Liver (tissue), 9 donors: ENCODE measurements around the gene PLAAT5. TPM values are rescaled to one million over a fixed set of nuclear protein-coding genes. Genes with fewer than 3 reads are reported as not detected.

Experiments used
- DNase-seq: peaks from one replicate; pipeline ENCODE4 v3.0.0-alpha.2; 2017; ENCODE audit warnings: low spot score
- H3K27ac ChIP-seq, 2 donors: one replicate each; pipeline ENCODE4 v1.7.0; 2013; ENCODE audit warnings: inconsistent platforms in 2 of 2, low read length in 2 of 2, control low read depth in 1 of 2, low read depth in 1 of 2, mild to moderate bottlenecking in 1 of 2
- H3K27me3 ChIP-seq, 4 donors: one replicate each; pipeline versions ENCODE4 v1.6.1 to v1.7.0; 2013; ENCODE audit warnings: low read length in 3 of 4, inconsistent platforms in 1 of 4, mild to moderate bottlenecking in 1 of 4, moderate library complexity in 1 of 4; ENCODE audit not compliant: control insufficient read depth in 4 of 4, insufficient read depth in 4 of 4
- H3K36me3 ChIP-seq, 4 donors: one replicate each; pipeline versions ENCODE4 v1.6.1 to v1.7.0; 2013; ENCODE audit warnings: low read length in 3 of 4, mild to moderate bottlenecking in 3 of 4, low read depth in 1 of 4, moderate library complexity in 1 of 4; ENCODE audit not compliant: control insufficient read depth in 4 of 4, insufficient read depth in 3 of 4
- H3K4me1 ChIP-seq, 4 donors: one replicate each; pipeline versions ENCODE4 v1.6.1 to v1.7.0; 2013; ENCODE audit warnings: low read length in 3 of 4, mild to moderate bottlenecking in 3 of 4, moderate library complexity in 1 of 4; ENCODE audit not compliant: control insufficient read depth in 4 of 4, insufficient read depth in 4 of 4
- H3K4me3 ChIP-seq, 3 donors: one replicate each; pipeline versions ENCODE4 v1.6.1 to v1.7.0; 2013; ENCODE audit warnings: low read length in 3 of 3, control low read depth in 1 of 3, low read depth in 1 of 3, mild to moderate bottlenecking in 1 of 3
- H3K9ac ChIP-seq, 2 donors: one replicate each; pipeline ENCODE4 v1.7.0; 2013; ENCODE audit warnings: low read length in 2 of 2, mild to moderate bottlenecking in 2 of 2, moderate library complexity in 2 of 2, control low read depth in 1 of 2, low read depth in 1 of 2
- H3K9me3 ChIP-seq, 4 donors: one replicate each; pipeline versions ENCODE4 v1.6.1 to v1.7.0; 2013; ENCODE audit warnings: low read length in 3 of 4; ENCODE audit not compliant: control insufficient read depth in 4 of 4
- CTCF ChIP-seq: fragments of 150-350 bp; IDR thresholded peaks from 2 replicates; pipeline ENCODE4 v1.5.1; 2017; ENCODE audit warnings: improper control_type of control experiment, low read depth, low read length; ENCODE audit not compliant: missing input control
- EGR1 ChIP-seq, 2 donors: IDR thresholded peaks; 2 replicates each; pipeline ENCODE4 v1.6.1; 2016 to 2018; ENCODE audit warnings: antibody characterized with exemption in 2 of 2, low read depth in 2 of 2
- FOXA1 ChIP-seq: IDR thresholded peaks from 2 replicates; pipeline ENCODE4 v1.6.1; 2016; ENCODE audit warnings: antibody characterized with exemption
- FOXA2 ChIP-seq: IDR thresholded peaks from 2 replicates; pipeline ENCODE4 v1.6.1; 2016; ENCODE audit warnings: antibody characterized with exemption
- HNF4A ChIP-seq, 2 donors: conservative IDR thresholded peaks; 2 replicates each; pipeline ENCODE4 v1.6.1; 2016; ENCODE audit warnings: antibody characterized with exemption in 2 of 2, mild to moderate bottlenecking in 2 of 2
- HNF4G ChIP-seq: IDR thresholded peaks from 2 replicates; pipeline ENCODE4 v1.6.1; 2016; ENCODE audit warnings: antibody characterized with exemption
- JUND ChIP-seq, 2 donors: IDR thresholded peaks; 2 replicates each; pipeline ENCODE4 v1.6.1; 2016; ENCODE audit warnings: antibody characterized with exemption in 2 of 2
- MAX ChIP-seq: IDR thresholded peaks from 2 replicates; pipeline ENCODE4 v1.6.1; 2016; ENCODE audit warnings: antibody characterized with exemption
- NR2F2 ChIP-seq: IDR thresholded peaks from 2 replicates; pipeline ENCODE4 v1.6.1; 2016; ENCODE audit warnings: antibody characterized with exemption
- RAD21 ChIP-seq, 2 donors: IDR thresholded peaks; 2 replicates each; pipeline ENCODE4 v1.6.1; 2016; ENCODE audit warnings: antibody characterized with exemption in 2 of 2, mild to moderate bottlenecking in 2 of 2
- REST ChIP-seq: IDR thresholded peaks from 2 replicates; pipeline ENCODE4 v1.6.1; 2016; ENCODE audit warnings: antibody characterized with exemption, mild to moderate bottlenecking
- RXRA ChIP-seq, 2 donors: IDR thresholded peaks; 2 replicates each; pipeline ENCODE4 v1.6.1; 2017 to 2018; ENCODE audit warnings: antibody characterized with exemption in 2 of 2, mild to moderate bottlenecking in 1 of 2
- SP1 ChIP-seq: IDR thresholded peaks from 2 replicates; pipeline ENCODE4 v1.6.1; 2018; ENCODE audit warnings: antibody characterized with exemption, mild to moderate bottlenecking
- TAF1 ChIP-seq: conservative IDR thresholded peaks from 2 replicates; pipeline ENCODE4 v1.6.1; 2016; ENCODE audit warnings: antibody characterized with exemption, mild to moderate bottlenecking
- YY1 ChIP-seq: IDR thresholded peaks from 2 replicates; pipeline ENCODE4 v1.6.1; 2016; ENCODE audit warnings: antibody characterized with exemption, mild to moderate bottlenecking
- WGBS: extraction: QIAGEN DNeasy Blood & Tissue Kit; methylation state at CpG from one replicate; pipeline ENCODE4 v1.1.7; 2013; 5-methylcytosine and 5-hydroxymethylcytosine counted together
- polyA plus RNA-seq, 2 donors: library from polyadenylated mRNA; stranded (reverse) in 1 of 2; unstranded in 1 of 2; fragments of 200-250 nt in 1 of 2; fragments of >200 nt in 1 of 2; fragmentation: Nextera tagmentation in 1 of 2; extraction: Ambion mirVana in 1 of 2; gene quantifications; one replicate each; pipeline versions ENCODE4 v1.2.1 to v1.2.3, GENCODE V29; 2013 to 2015
- total RNA-seq, 2 donors: library from RNA; depleted of rRNA; stranded (reverse); fragments of >200 nt; gene quantifications; one replicate each; pipeline ENCODE4 v1.2.3, GENCODE V29; 2014
- TF ChIP-seq, protein P1 (sequence below): IDR thresholded peaks from 2 replicates; pipeline ENCODE4 v1.6.1; 2016; ENCODE audit warnings: antibody characterized with exemption
- TF ChIP-seq, protein P2 (sequence below): IDR thresholded peaks from 2 replicates; pipeline ENCODE4 v1.6.1; 2016; ENCODE audit warnings: antibody characterized with exemption
- donor health status: healthy.
- donor health status: healthy.
- donor health status: healthy.
- donor health status: healthy.
- donor health status: healthy.

The PLAAT5 gene
- total and polyA plus RNA-seq, 4 donors: 0.03 to 1.4 TPM; not detected in 2

DNA sequence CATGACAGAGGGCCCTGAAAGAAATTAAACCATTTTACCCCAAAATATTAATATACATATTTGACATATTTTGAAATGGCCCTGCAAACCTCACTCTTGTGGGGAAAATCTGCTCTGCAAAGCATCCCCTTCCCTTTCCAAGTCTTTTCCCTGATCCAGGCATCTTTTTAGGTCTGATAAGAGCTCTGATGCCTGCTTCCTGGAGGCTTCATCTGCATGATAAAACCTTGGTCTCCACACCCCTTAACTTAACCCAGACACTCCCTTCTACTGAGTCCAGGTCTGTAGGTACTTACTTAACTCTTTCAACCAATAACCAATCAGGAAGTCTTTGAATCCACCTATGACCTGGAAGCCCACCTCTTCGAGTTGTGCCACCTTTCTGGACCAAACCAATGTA lies 13.1 kb upstream of the PLAAT5 start:
- H3K27me3 ChIP-seq: no peaks in the 10 kb centered on the region
- H3K4me1 ChIP-seq: peaks cover 12 to 39% (median 29%) of the 10 kb centered on the region in 4 donors
- no peak overlapping the region for H3K4me3 ChIP-seq
- WGBS: 94% methylated on average over 1 of the region's 1 CpG
- H3K27ac ChIP-seq: no peak overlapping the region
- TF ChIP-seq, protein P1, sequence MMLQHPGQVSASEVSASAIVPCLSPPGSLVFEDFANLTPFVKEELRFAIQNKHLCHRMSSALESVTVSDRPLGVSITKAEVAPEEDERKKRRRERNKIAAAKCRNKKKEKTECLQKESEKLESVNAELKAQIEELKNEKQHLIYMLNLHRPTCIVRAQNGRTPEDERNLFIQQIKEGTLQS: no peak
- TF ChIP-seq TAF1 (no peak), RXRA (IDR thresholded peaks at IDR 0.05) (no peak), RAD21 (IDR thresholded peaks at IDR 0.05) (no peak), JUND (IDR thresholded peaks at IDR 0.05) (no peak), NR2F2 (no peak), FOXA2 (no peak), HNF4A (conservative IDR thresholded peaks at IDR 0.05) (no peak), MAX (no peak), FOXA1 (no peak), REST (no peak), YY1 (no peak), HNF4G (no peak), CTCF (no peak), EGR1 (IDR thresholded peaks at IDR 0.05; ENCODE audit: low read depth in 2 of 2) (no peak)
- TF ChIP-seq, protein P2, sequence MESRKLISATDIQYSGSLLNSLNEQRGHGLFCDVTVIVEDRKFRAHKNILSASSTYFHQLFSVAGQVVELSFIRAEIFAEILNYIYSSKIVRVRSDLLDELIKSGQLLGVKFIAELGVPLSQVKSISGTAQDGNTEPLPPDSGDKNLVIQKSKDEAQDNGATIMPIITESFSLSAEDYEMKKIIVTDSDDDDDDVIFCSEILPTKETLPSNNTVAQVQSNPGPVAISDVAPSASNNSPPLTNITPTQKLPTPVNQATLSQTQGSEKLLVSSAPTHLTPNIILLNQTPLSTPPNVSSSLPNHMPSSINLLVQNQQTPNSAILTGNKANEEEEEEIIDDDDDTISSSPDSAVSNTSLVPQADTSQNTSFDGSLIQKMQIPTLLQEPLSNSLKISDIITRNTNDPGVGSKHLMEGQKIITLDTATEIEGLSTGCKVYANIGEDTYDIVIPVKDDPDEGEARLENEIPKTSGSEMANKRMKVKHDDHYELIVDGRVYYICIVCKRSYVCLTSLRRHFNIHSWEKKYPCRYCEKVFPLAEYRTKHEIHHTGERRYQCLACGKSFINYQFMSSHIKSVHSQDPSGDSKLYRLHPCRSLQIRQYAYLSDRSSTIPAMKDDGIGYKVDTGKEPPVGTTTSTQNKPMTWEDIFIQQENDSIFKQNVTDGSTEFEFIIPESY: no peak
- H3K9me3 ChIP-seq: peaks cover 0 to 4% (median 2%) of the 10 kb centered on the region in 4 donors
- no peak overlapping the region for H3K9ac ChIP-seq
- DNase-seq: no peak
- no peaks in the 10 kb centered on the region for H3K36me3 ChIP-seq

GRCh38 chr11:63503492-63503891 lies 12.5 kb upstream of the PLAAT5 start:
- TF ChIP-seq TAF1 (no peak), SP1 (no peak)
- TF ChIP-seq, protein P1: no peak
- H3K9me3 ChIP-seq: peaks cover 0 to 4% (median 2%) of the 10 kb centered on the region in 4 donors
- 69% methylated on average over 6 of the region's 6 CpGs for WGBS
- no peak overlapping the region for H3K9ac ChIP-seq
- no peaks in the 10 kb centered on the region for H3K27me3 ChIP-seq
- H3K4me1 ChIP-seq: peaks cover 12 to 39% (median 28%) of the 10 kb centered on the region in 4 donors
- no peak overlapping the region for H3K4me3 ChIP-seq
- no peak for DNase-seq
- no peak overlapping the region for H3K27ac ChIP-seq
- H3K36me3 ChIP-seq: no peaks in the 10 kb centered on the region
